Measurements from ENCODE around the gene UBE2E1.

GRCh38 chr3:23756206-23756840 is 49.4 kb upstream of the UBE2E1 start:
- no peak for TF ChIP-seq CTCF (IDR thresholded peaks at IDR 0.05)
- no peak for TF ChIP-seq POLR2A (IDR thresholded peaks at IDR 0.05)

Data from thyroid gland (tissue), 4 donors.